ENCODE results near the gene TSC22D4. TPM values are rescaled to one million over a fixed set of nuclear protein-coding genes. Genes with fewer than 3 reads are reported as not detected.
A peak's percentile ranks its signal among the peaks of the same experiment; 100 is the strongest.

TSC22D4 gene
- total and polyA plus RNA-seq, 2 experiments from 2014 or later: 14.6 to 24.9 TPM

GRCh38 chr7:100486111-100486636 lies 7.2 kb upstream of the TSC22D4 start:
- Histone ChIP-seq H2AFZ (no peak overlapping the region), H3K27ac (ENCODE audit: low read depth) (no peak overlapping the region), H3K27me3 (ENCODE audit: insufficient read depth) (no peaks in the 10 kb centered on the region), H3K4me1 (ENCODE audit: insufficient read depth) (peaks cover 22% of the 10 kb centered on the region), H3K9me2 (ENCODE audit: insufficient read depth) (no peaks in the 10 kb centered on the region), H3K4me3 (no peak overlapping the region), H3F3A (replicated peaks; ENCODE audit: low read depth) (peaks cover 2% of the 10 kb centered on the region; the same call in 1 of the 2 replicates), H4K20me1 (replicated peaks; ENCODE audit: insufficient read depth) (no peaks in the 10 kb centered on the region), H3K4me2 (no peak overlapping the region), H3K36me3 (ENCODE audit: insufficient read depth) (no peaks in the 10 kb centered on the region), H3K79me2 (replicated peaks; ENCODE audit: insufficient read depth) (no peaks in the 10 kb centered on the region)
- TF ChIP-seq REST (IDR thresholded peaks at IDR 0.05; ENCODE audit: unreplicated experiment) (no peak), STAT1 (IDR thresholded peaks at IDR 0.05; ENCODE audit: unreplicated experiment) (no peak), JUNB (IDR thresholded peaks at IDR 0.05; ENCODE audit: unreplicated experiment) (no peak)
- H3K27me3 Mint-ChIP-seq (ENCODE audit: insufficient read depth, low read depth, poor library complexity): peaks cover 18% of the 10 kb centered on the region
- H3K4me3 Mint-ChIP-seq: peak overlapping the region; percentile 45; the same call in 1 of the 3 replicates
- DNase-seq (ENCODE audit: low spot score) (no peak), ATAC-seq (no peak)
- H3K9me3 Mint-ChIP-seq: no peaks in the 10 kb centered on the region; the same call in 2 of the 3 replicates
- H3K4me1 Mint-ChIP-seq: peaks cover 37% of the 10 kb centered on the region
- no peaks in the 10 kb centered on the region; the same call in 2 of the 3 replicates for H3K36me3 Mint-ChIP-seq (ENCODE audit: low read depth)
- peak overlapping the region; percentile 64; the same call in 1 of the 2 replicates for H3K27ac Mint-ChIP-seq

DNA sequence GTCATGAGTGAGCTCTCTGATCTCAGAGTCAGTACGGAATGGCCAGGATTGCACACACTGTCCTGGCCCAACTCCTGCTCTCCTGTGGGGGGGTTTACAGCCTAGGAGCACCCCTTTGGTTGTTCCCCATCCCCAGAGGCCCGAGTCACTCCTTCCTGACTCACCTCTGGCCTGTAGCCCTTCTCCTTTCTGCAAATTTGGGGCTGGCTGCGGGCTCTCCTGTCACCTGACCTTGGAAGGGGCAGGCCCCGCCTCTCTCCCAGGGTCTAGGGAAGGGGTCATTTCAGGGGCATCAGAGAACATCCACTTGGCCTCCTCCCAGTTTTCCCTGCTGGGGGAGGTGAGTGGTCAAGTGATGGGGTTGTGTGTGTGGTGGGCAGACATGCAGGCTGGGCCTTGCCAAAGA lies 6.5 kb upstream of the TSC22D4 start:
- Mint-ChIP-seq H3K9me3 (no peaks in the 10 kb centered on the region; the same call in 2 of the 3 replicates), H3K4me3 (peak overlapping the region; percentile 42; the same call in 2 of the 3 replicates), H3K4me1 (peaks cover 37% of the 10 kb centered on the region), H3K36me3 (ENCODE audit: low read depth) (no peaks in the 10 kb centered on the region; the same call in 2 of the 3 replicates), H3K27me3 (ENCODE audit: insufficient read depth, low read depth, poor library complexity) (peaks cover 18% of the 10 kb centered on the region), H3K27ac (peak overlapping the region; percentile 62; the same call in 1 of the 2 replicates)
- no peak for DNase-seq (ENCODE audit: low spot score)
- no peaks in the 10 kb centered on the region for H3K27me3 ChIP-seq (ENCODE audit: insufficient read depth)
- no peak overlapping the region for H3K4me2 ChIP-seq
- ATAC-seq: no peak
- H2AFZ ChIP-seq: no peak overlapping the region
- H3K36me3 ChIP-seq (ENCODE audit: insufficient read depth): no peaks in the 10 kb centered on the region
- peaks cover 22% of the 10 kb centered on the region for H3K4me1 ChIP-seq (ENCODE audit: insufficient read depth)
- H3K79me2 ChIP-seq (replicated peaks; ENCODE audit: insufficient read depth): no peaks in the 10 kb centered on the region
- no peak overlapping the region for H3K4me3 ChIP-seq
- no peak overlapping the region for H3K27ac ChIP-seq (ENCODE audit: low read depth)
- H3F3A ChIP-seq (replicated peaks; ENCODE audit: low read depth): peaks cover 2% of the 10 kb centered on the region; the same call in 1 of the 2 replicates
- H3K9me2 ChIP-seq (ENCODE audit: insufficient read depth): no peaks in the 10 kb centered on the region
- H4K20me1 ChIP-seq (replicated peaks; ENCODE audit: insufficient read depth): no peaks in the 10 kb centered on the region
- no peak for TF ChIP-seq REST (IDR thresholded peaks at IDR 0.05; ENCODE audit: unreplicated experiment)
- no peak for TF ChIP-seq ETS1 (IDR thresholded peaks at IDR 0.05)
- TF ChIP-seq POLR2AphosphoS5 (IDR thresholded peaks at IDR 0.05; ENCODE audit: low read depth): no peak
- no peak for TF ChIP-seq EZH2phosphoT487 (IDR thresholded peaks at IDR 0.05; ENCODE audit: unreplicated experiment)
- no peak for TF ChIP-seq ZNF114 (CRISPR knock-in tag; IDR thresholded peaks at IDR 0.05)
- no peak for TF ChIP-seq NANOG (IDR thresholded peaks at IDR 0.05; ENCODE audit: borderline replicate concordance)
- no peak for TF ChIP-seq ZNF331 (CRISPR knock-in tag; IDR thresholded peaks at IDR 0.05; ENCODE audit: low read depth)
